Left hindlimb (tissue), 1 donor: ENCODE results near the gene OIP5.
A peak's percentile ranks its signal among the peaks of the same experiment; 100 is the strongest.
"Not testable (repeated sequence)": the region's sequence is repeated elsewhere in the genome, so short reads cannot be mapped to it uniquely, and the experiment has no call there.

Experiments
- DNase-seq: peaks from one replicate; pipeline ENCODE4 v3.0.0-alpha.2; 2018

Gene OIP5

GRCh38 chr15:41301587-41301986, 30.8 kb downstream of the OIP5 start:
- no peak for DNase-seq

GRCh38 chr15:41301139-41301538, 31.3 kb downstream of the OIP5 start:
- not testable (repeated sequence) for DNase-seq

- no peak for DNase-seq
These were observed 39.9 kb downstream of the OIP5 start for GRCh38 chr15:41292521-41292920.

GRCh38 chr15:41291065-41291631, 41.2 kb downstream of the OIP5 start:
- no peak for DNase-seq

- no peak for DNase-seq
These were observed 42.4 kb downstream of the OIP5 start for GRCh38 chr15:41289953-41290352.

- DNase-seq, result no peak
These were observed 43.9 kb downstream of the OIP5 start for GRCh38 chr15:41288464-41288863.

- DNase-seq, result no peak
These were observed 45.6 kb downstream of the OIP5 start for GRCh38 chr15:41286665-41287333.

- DNase-seq, result no peak
These were observed 47.1 kb downstream of the OIP5 start for GRCh38 chr15:41285285-41285684.

GRCh38 chr15:41284427-41285177, 47.8 kb downstream of the OIP5 start:
- DNase-seq, result no peak

- DNase-seq, result peak; percentile 98
These were observed 48.6 kb downstream of the OIP5 start for GRCh38 chr15:41283653-41284426.

- DNase-seq, result not testable (repeated sequence)
These were observed 49.3 kb downstream of the OIP5 start for GRCh38 chr15:41282980-41283652.

- DNase-seq, result not testable (repeated sequence)
These were observed 50.0 kb downstream of the OIP5 start for GRCh38 chr15:41282436-41282835.

- no peak for DNase-seq
These were observed 51.2 kb downstream of the OIP5 start for GRCh38 chr15:41281236-41281635.

- DNase-seq, result no peak
These were observed 52.7 kb downstream of the OIP5 start for GRCh38 chr15:41279535-41280283.

GRCh38 chr15:41278319-41278718, 54.1 kb downstream of the OIP5 start:
- no peak for DNase-seq

- DNase-seq, result no peak
These were observed 55.6 kb downstream of the OIP5 start for GRCh38 chr15:41276831-41277230.

GRCh38 chr15:41269887-41270286, 62.5 kb downstream of the OIP5 start:
- no peak for DNase-seq

GRCh38 chr15:41263891-41264351, 68.5 kb downstream of the OIP5 start:
- no peak for DNase-seq

GRCh38 chr15:41262571-41262970, 69.8 kb downstream of the OIP5 start:
- no peak for DNase-seq

- DNase-seq, result not testable (repeated sequence)
These were observed 71.5 kb downstream of the OIP5 start for GRCh38 chr15:41260924-41261323.

GRCh38 chr15:41259546-41260189, 72.7 kb downstream of the OIP5 start:
- DNase-seq, result no peak
